ENCODE data around the gene MCIDAS. TPM values are rescaled to one million over a fixed set of nuclear protein-coding genes. Genes with fewer than 3 reads are reported as not detected.

The MCIDAS gene
- polyA plus RNA-seq, 1 of the 3 experiments (the other 2 are of a cell fraction) = not detected

GRCh38 chr5:55218967-55219366, 8.1 kb downstream of the MCIDAS start:
- CTCF ChIA-PET = no interaction called here

GRCh38 chr5:55211184-55211874, 15.8 kb downstream of the MCIDAS start:
- Histone ChIP-seq H3K9me3 (no peaks in the 10 kb centered on the region), H3K9me2 (no peaks in the 10 kb centered on the region), H3K4me3 (ENCODE audit: low read depth in 2 of 2, low read length in 1 of 2) (no peak overlapping the region), H4K20me1 (ENCODE audit: insufficient read depth) (no peaks in the 10 kb centered on the region), H2AFZ (ENCODE audit: low read depth) (no peak overlapping the region), H3F3A (replicated peaks; ENCODE audit: insufficient read depth) (no peaks in the 10 kb centered on the region), H3K4me1 (ENCODE audit: control insufficient read depth in 1 of 2, insufficient read depth in 2 of 2, low read depth in 1 of 2, low read length in 1 of 2) (no peaks in the 10 kb centered on the region), H3K27ac (ENCODE audit: low read depth in 2 of 2, low read length in 1 of 2) (no peak overlapping the region), H3K9ac (no peak overlapping the region), H3K4me2 (no peak overlapping the region), H3K79me2 (ENCODE audit: insufficient read depth) (no peaks in the 10 kb centered on the region), H3K36me3 (replicated peaks in 1 of 2; ENCODE audit: control insufficient read depth in 1 of 2, insufficient read depth in 2 of 2, low read length in 1 of 2) (no peaks in the 10 kb centered on the region), H3K27me3 (ENCODE audit: insufficient read depth) (peaks cover 34% of the 10 kb centered on the region)
- ChIA-PET POLR2A (no interaction called here), CTCF (interaction anchor here (0.9 to 1.1 kb wide), 2 partner anchors 23 to 63 kb away, joined by 3 read pairs; no protein-coding TSS in a partner anchor)
- 10% methylated on average over 2 of the region's 2 CpGs for WGBS (ENCODE audit: low lambda C conversion rate)
- no peak for DNase-seq
- TF ChIP-seq RAD21 (IDR thresholded peaks at IDR 0.05; ENCODE audit: low read length) (no peak), PBX3 (IDR thresholded peaks at IDR 0.05) (no peak), GABPA (IDR thresholded peaks at IDR 0.05; ENCODE audit: low read depth) (no peak), POLR2AphosphoS5 (IDR thresholded peaks at IDR 0.05; ENCODE audit: low read depth, low read length) (no peak), NRF1 (IDR thresholded peaks at IDR 0.05; ENCODE audit: low read depth, low read length) (no peak), REST (IDR thresholded peaks at IDR 0.05; ENCODE audit: low read depth, low read length) (no peak), TCF12 (IDR thresholded peaks at IDR 0.05) (no peak), RFX5 (IDR thresholded peaks at IDR 0.05; ENCODE audit: low read length) (no peak), FOSL2 (IDR thresholded peaks at IDR 0.05; ENCODE audit: borderline replicate concordance, low read depth) (no peak)

More at GRCh38 chr5:55218967-55219366, 8.1 kb downstream of the MCIDAS start:
- Histone ChIP-seq H3K4me3 (ENCODE audit: low read depth in 2 of 2, low read length in 1 of 2) (no peak overlapping the region), H3K4me2 (no peak overlapping the region), H3K4me1 (ENCODE audit: control insufficient read depth in 1 of 2, insufficient read depth in 2 of 2, low read depth in 1 of 2, low read length in 1 of 2) (no peaks in the 10 kb centered on the region; a peak in 1 of 4 replicates), H3K27me3 (ENCODE audit: insufficient read depth) (peaks cover 72% of the 10 kb centered on the region), H4K20me1 (ENCODE audit: insufficient read depth) (no peaks in the 10 kb centered on the region), H3K27ac (ENCODE audit: low read depth in 2 of 2, low read length in 1 of 2) (no peak overlapping the region), H3F3A (replicated peaks; ENCODE audit: insufficient read depth) (peaks cover 4% of the 10 kb centered on the region), H3K9ac (no peak overlapping the region), H3K9me2 (no peaks in the 10 kb centered on the region), H3K79me2 (ENCODE audit: insufficient read depth) (no peaks in the 10 kb centered on the region), H3K36me3 (replicated peaks in 1 of 2; ENCODE audit: control insufficient read depth in 1 of 2, insufficient read depth in 2 of 2, low read length in 1 of 2) (no peaks in the 10 kb centered on the region), H3K9me3 (no peaks in the 10 kb centered on the region), H2AFZ (ENCODE audit: low read depth) (no peak overlapping the region)
- no peak for DNase-seq
- 5% methylated on average over 4 of the region's 4 CpGs for WGBS (ENCODE audit: low lambda C conversion rate)
- TF ChIP-seq CTCF (IDR thresholded peaks at IDR 0.05) = no peak
- no peak for TF ChIP-seq RFX5 (IDR thresholded peaks at IDR 0.05; ENCODE audit: low read length)
- TF ChIP-seq SIN3A (IDR thresholded peaks at IDR 0.05; ENCODE audit: borderline replicate concordance, low read depth, low read length) = no peak
- TF ChIP-seq TCF12 (IDR thresholded peaks at IDR 0.05) = no peak
- no peak for TF ChIP-seq YY1 (IDR thresholded peaks at IDR 0.05; ENCODE audit: low read depth)
- no peak for TF ChIP-seq TAF1 (IDR thresholded peaks at IDR 0.05; ENCODE audit: borderline replicate concordance, low read depth, low read length)
- no peak for TF ChIP-seq ZBTB33 (IDR thresholded peaks at IDR 0.05; ENCODE audit: borderline replicate concordance, low read depth)
- TF ChIP-seq SMC3 (IDR thresholded peaks at IDR 0.05; ENCODE audit: low read depth, low read length) = no peak
- POLR2A ChIA-PET = no interaction called here
